Glutamatergic neuron (in vitro differentiated cells): ENCODE results near the gene ADAMTS13. TPM values are rescaled to one million over a fixed set of nuclear protein-coding genes. Genes with fewer than 3 reads are reported as not detected.
A peak's percentile ranks its signal among the peaks of the same experiment; 100 is the strongest.

Experiments
- DNase-seq: peaks from one replicate; pipeline ENCODE4 v3.0.0; 2022
- H3K27ac Mint-ChIP-seq: one replicate; pipeline ENCODE4 v1.8.0; 2020; ENCODE audit warnings: mild to moderate bottlenecking, mixed read lengths, inconsistent platforms; ENCODE audit not compliant: unreplicated experiment
- H3K27me3 Mint-ChIP-seq: one replicate; pipeline ENCODE4 v1.8.0; 2020; ENCODE audit warnings: mild to moderate bottlenecking, moderate library complexity, mixed read lengths, inconsistent platforms; ENCODE audit not compliant: unreplicated experiment
- H3K36me3 Mint-ChIP-seq: one replicate; pipeline ENCODE4 v1.8.0; 2020; ENCODE audit warnings: mild to moderate bottlenecking, mixed read lengths, inconsistent platforms; ENCODE audit not compliant: unreplicated experiment
- H3K4me1 Mint-ChIP-seq: one replicate; pipeline ENCODE4 v1.8.0; 2020; ENCODE audit warnings: mild to moderate bottlenecking, low read depth, mixed read lengths, inconsistent platforms; ENCODE audit not compliant: unreplicated experiment
- H3K4me3 Mint-ChIP-seq: one replicate; pipeline ENCODE4 v1.8.0; 2020; ENCODE audit warnings: mild to moderate bottlenecking, mixed read lengths, inconsistent platforms; ENCODE audit not compliant: unreplicated experiment
- H3K9me3 Mint-ChIP-seq: one replicate; pipeline ENCODE4 v1.8.0; 2020; ENCODE audit warnings: mild to moderate bottlenecking, moderate library complexity, mixed read lengths, inconsistent platforms; ENCODE audit not compliant: unreplicated experiment
- total RNA-seq: library from RNA; stranded (reverse); fragmentation: NEBNext Ultra II Directional; extraction: Animal tissue kit (Norgen Biotek cat#: 25700); gene quantifications from one replicate; pipeline ENCODE4 v1.2.1, GENCODE V29; 2021; ENCODE audit not compliant: unreplicated experiment
- TF ChIP-seq, protein P1 (sequence below): fragments of 200-600 bp; sonication (generic); IDR thresholded peaks from one replicate; pipeline ENCODE4 v1.5.0; 2021; ENCODE audit not compliant: partially characterized antibody, unreplicated experiment

ADAMTS13 gene
- total RNA-seq, 1 donor from 2014 or later, result 27.9 TPM

DNA sequence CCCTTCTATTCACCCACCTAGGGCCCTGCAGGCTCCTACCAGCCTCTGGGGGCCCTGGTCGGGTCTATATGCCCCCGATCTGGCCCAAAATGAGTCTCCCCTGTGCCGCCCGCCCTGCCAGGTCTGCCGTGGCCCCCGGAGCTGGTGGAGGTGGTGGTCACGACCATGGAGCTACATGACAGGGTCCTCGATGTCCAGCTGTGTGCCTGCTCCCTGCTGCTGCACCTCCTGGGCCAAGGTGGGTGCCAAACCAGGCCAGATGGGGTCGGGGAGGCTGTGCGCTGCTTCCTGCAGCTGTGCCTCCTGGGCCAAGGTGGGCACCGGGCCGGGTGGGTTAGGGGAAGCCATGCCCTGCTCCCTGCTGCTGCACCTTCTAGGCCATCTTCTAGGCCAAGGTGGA, 21.9 kb upstream of the ADAMTS13 start:
- Mint-ChIP-seq H3K4me1 (no peaks in the 10 kb centered on the region), H3K9me3 (peaks cover 3% of the 10 kb centered on the region), H3K4me3 (no peak overlapping the region), H3K27ac (no peak overlapping the region), H3K36me3 (no peaks in the 10 kb centered on the region), H3K27me3 (peaks cover 2% of the 10 kb centered on the region)
- TF ChIP-seq, protein P1, sequence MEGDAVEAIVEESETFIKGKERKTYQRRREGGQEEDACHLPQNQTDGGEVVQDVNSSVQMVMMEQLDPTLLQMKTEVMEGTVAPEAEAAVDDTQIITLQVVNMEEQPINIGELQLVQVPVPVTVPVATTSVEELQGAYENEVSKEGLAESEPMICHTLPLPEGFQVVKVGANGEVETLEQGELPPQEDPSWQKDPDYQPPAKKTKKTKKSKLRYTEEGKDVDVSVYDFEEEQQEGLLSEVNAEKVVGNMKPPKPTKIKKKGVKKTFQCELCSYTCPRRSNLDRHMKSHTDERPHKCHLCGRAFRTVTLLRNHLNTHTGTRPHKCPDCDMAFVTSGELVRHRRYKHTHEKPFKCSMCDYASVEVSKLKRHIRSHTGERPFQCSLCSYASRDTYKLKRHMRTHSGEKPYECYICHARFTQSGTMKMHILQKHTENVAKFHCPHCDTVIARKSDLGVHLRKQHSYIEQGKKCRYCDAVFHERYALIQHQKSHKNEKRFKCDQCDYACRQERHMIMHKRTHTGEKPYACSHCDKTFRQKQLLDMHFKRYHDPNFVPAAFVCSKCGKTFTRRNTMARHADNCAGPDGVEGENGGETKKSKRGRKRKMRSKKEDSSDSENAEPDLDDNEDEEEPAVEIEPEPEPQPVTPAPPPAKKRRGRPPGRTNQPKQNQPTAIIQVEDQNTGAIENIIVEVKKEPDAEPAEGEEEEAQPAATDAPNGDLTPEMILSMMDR, result no peak
- DNase-seq, result no peak

DNA sequence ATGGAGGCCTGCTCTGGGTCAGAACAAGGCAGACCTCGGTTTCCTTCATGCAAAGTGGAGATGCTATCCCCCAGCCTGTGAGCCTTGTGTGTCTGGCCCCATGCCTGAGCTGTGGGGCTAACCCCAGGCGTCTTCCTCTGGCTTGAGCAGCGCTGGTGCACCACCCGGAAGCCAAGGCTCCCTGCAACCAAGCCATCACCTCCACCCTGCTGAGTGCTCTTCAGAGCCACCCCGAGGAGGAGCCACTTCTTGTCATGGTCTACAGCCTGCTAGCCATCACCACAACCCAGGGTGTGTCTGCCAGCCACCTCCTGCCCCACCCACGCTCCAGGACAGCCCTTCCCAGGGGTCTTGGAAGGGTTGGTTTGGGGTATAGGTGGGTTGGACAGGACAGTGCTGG, 20.6 kb upstream of the ADAMTS13 start:
- Mint-ChIP-seq H3K4me3 (no peak overlapping the region), H3K27me3 (peaks cover 2% of the 10 kb centered on the region), H3K27ac (no peak overlapping the region), H3K4me1 (no peaks in the 10 kb centered on the region), H3K36me3 (no peaks in the 10 kb centered on the region), H3K9me3 (peaks cover 3% of the 10 kb centered on the region)
- TF ChIP-seq, protein P1, result no peak
- DNase-seq, result no peak

DNA sequence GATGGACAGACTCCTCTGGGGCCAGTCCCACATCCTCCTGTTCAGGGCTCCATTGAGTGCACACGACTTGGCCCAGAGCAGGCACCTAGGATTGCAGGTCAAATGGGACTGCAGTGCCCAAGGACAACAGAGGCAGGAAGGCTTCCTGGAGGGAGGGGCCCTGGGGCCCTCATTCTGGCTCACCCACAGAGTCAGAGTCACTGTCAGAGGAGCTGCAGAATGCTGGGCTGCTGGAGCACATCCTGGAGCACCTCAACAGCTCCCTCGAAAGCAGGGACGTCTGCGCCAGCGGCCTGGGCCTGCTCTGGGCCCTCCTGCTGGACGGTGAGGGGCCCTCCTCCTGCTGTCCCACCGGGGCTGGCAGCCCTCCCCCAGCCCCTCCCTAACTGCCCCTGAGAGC, 19.5 kb upstream of the ADAMTS13 start:
- no peak for DNase-seq
- TF ChIP-seq, protein P1, result no peak
- Mint-ChIP-seq H3K4me3 (no peak overlapping the region), H3K27me3 (peaks cover 4% of the 10 kb centered on the region), H3K4me1 (no peaks in the 10 kb centered on the region), H3K36me3 (no peaks in the 10 kb centered on the region), H3K27ac (no peak overlapping the region), H3K9me3 (peaks cover 6% of the 10 kb centered on the region)

DNA sequence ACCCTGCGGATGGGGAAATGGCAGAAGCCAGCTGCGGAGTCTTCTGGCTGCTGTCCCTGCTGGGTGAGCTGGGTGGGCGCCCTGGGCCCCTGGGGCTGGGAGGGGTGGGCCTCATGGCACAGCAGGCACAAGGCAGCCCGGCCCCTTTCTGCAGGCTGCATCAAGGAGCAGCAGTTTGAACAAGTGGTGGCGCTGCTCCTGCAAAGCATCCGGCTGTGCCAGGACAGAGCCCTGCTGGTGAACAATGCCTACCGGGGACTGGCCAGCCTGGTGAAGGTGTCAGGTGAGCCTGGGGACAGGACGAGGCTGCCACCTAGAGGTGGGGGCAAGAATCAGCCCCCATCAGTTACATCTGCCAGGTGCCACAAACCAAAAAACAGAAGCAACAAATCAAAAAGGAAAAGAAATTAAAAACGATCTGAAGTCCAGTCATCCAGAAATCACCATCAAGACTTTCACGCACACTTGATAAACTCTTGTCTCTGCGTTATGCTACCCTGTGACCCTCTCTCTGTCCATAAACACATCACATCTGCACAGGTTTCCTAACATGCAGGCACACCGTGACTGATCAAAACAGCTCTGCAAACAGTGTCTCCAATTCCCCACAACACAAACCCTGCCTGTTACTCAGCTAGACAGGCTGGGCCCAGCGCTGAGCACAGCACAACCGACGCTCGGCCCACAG, 18.3 kb upstream of the ADAMTS13 start:
- H3K36me3 Mint-ChIP-seq, result no peaks in the 10 kb centered on the region
- DNase-seq, result no peak
- peak overlapping the region; percentile 7 for H3K27ac Mint-ChIP-seq
- H3K4me3 Mint-ChIP-seq, result no peak overlapping the region
- H3K9me3 Mint-ChIP-seq, result peaks cover 6% of the 10 kb centered on the region
- TF ChIP-seq, protein P1, result peak; percentile 53
- H3K27me3 Mint-ChIP-seq, result peaks cover 4% of the 10 kb centered on the region
- H3K4me1 Mint-ChIP-seq, result no peaks in the 10 kb centered on the region

DNA sequence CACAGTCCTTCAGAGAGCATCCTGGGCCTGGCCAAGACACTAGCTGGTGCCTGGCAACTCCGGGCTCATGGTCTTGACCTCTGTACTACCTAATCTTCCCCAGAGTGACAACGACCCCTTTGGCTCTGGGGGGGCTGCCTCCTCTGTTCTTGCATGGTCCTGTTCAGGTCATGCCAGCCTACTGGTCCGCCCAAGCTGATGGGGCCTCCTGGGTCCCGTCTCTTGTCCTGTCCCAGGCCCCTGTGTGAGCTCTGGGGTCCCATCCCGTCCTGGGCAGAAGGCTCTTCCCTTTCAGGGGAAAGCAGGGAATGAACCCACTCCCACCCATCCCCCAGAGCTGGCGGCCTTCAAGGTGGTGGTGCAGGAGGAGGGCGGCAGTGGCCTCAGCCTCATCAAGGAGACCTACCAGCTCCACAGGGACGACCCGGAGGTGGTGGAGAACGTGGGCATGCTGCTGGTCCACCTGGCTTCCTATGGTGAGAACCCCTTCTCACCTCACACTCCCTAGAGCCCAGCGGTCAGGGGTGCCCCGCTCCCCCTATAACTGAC, 17.6 kb upstream of the ADAMTS13 start:
- TF ChIP-seq, protein P1, result no peak
- H3K9me3 Mint-ChIP-seq, result peaks cover 6% of the 10 kb centered on the region
- peak overlapping the region; percentile 7 for H3K27ac Mint-ChIP-seq
- H3K4me1 Mint-ChIP-seq, result no peaks in the 10 kb centered on the region
- peaks cover 2% of the 10 kb centered on the region for H3K27me3 Mint-ChIP-seq
- no peak for DNase-seq
- H3K36me3 Mint-ChIP-seq, result no peaks in the 10 kb centered on the region
- H3K4me3 Mint-ChIP-seq, result no peak overlapping the region
